Kidney epithelial cell (primary cell): ENCODE data around the gene CEACAM18. TPM values are rescaled to one million over a fixed set of nuclear protein-coding genes. Genes with fewer than 3 reads are reported as not detected.

Source experiments
- DNase-seq: peaks from one replicate; pipeline ENCODE4 v3.0.0-alpha.2; 2010; ENCODE audit warnings: low read depth
- H3K27me3 ChIP-seq: 2 replicates; pipeline ENCODE4 v1.6.0; 2011; ENCODE audit warnings: low read length; ENCODE audit not compliant: control insufficient read depth, insufficient read depth
- H3K36me3 ChIP-seq: 2 replicates; pipeline ENCODE4 v1.5.1; 2011; ENCODE audit warnings: low read length; ENCODE audit not compliant: control insufficient read depth, insufficient read depth
- H3K4me3 ChIP-seq: 2 replicates; pipeline ENCODE4 v1.5.1; 2011; ENCODE audit warnings: low read depth, mild to moderate bottlenecking, control low read depth, low read length
- CTCF ChIP-seq: IDR thresholded peaks from 2 replicates; pipeline ENCODE4 v1.5.1; 2011; ENCODE audit warnings: mild to moderate bottlenecking, moderate library complexity, low read length, control low read depth, inconsistent platforms; ENCODE audit not compliant: insufficient read depth, poor library complexity, severe bottlenecking
- total RNA-seq: library from RNA; depleted of rRNA; stranded (reverse); fragments of >200 nt; gene quantifications from 2 replicates; pipeline ENCODE4 v1.2.3, GENCODE V29; 2015

Gene CEACAM18
- total RNA-seq, 1 donor from 2014 or later: not detected

- no peak for TF ChIP-seq CTCF
- DNase-seq: no peak
- H3K27me3 ChIP-seq: no peaks in the 10 kb centered on the region
- no peak overlapping the region for H3K4me3 ChIP-seq
- no peaks in the 10 kb centered on the region for H3K36me3 ChIP-seq
Measured at GRCh38 chr19:51503286-51503817, 25.0 kb downstream of the CEACAM18 start.

- Histone ChIP-seq H3K27me3 (no peaks in the 10 kb centered on the region), H3K36me3 (no peaks in the 10 kb centered on the region), H3K4me3 (no peak overlapping the region)
- no peak for TF ChIP-seq CTCF
- no peak for DNase-seq
Measured at GRCh38 chr19:51503896-51504295, 25.6 kb downstream of the CEACAM18 start.

- H3K4me3 ChIP-seq: no peak overlapping the region
Measured at GRCh38 chr19:51505904-51506303, 27.6 kb downstream of the CEACAM18 start.

GRCh38 chr19:51507192-51507591 is 28.9 kb downstream of the CEACAM18 start:
- no peak for TF ChIP-seq CTCF
- H3K4me3 ChIP-seq: no peak overlapping the region
- H3K36me3 ChIP-seq: no peaks in the 10 kb centered on the region
- H3K27me3 ChIP-seq: no peaks in the 10 kb centered on the region
- DNase-seq: no peak

More at GRCh38 chr19:51505904-51506303, 27.6 kb downstream of the CEACAM18 start:
- DNase-seq: no peak
- H3K36me3 ChIP-seq: no peaks in the 10 kb centered on the region
- TF ChIP-seq CTCF: no peak
- H3K27me3 ChIP-seq: no peaks in the 10 kb centered on the region

GRCh38 chr19:51507640-51508058 is 29.3 kb downstream of the CEACAM18 start:
- no peak for DNase-seq
- Histone ChIP-seq H3K4me3 (no peak overlapping the region), H3K27me3 (no peaks in the 10 kb centered on the region), H3K36me3 (no peaks in the 10 kb centered on the region)
- no peak for TF ChIP-seq CTCF

GRCh38 chr19:51508059-51508733 is 29.9 kb downstream of the CEACAM18 start:
- H3K27me3 ChIP-seq: no peaks in the 10 kb centered on the region
- TF ChIP-seq CTCF: no peak
- no peak for DNase-seq
- H3K4me3 ChIP-seq: no peak overlapping the region
- no peaks in the 10 kb centered on the region for H3K36me3 ChIP-seq
